Measurements from ENCODE around the gene RGS3.

The RGS3 gene

GRCh38 chr9:113611461-113612215 lies 148.1 kb downstream of the RGS3 start:
- H3K27me3 ChIP-seq (replicated peaks; ENCODE audit: insufficient read depth, low read length): no peaks in the 10 kb centered on the region
- H3K4me1 ChIP-seq (ENCODE audit: low read length): no peaks in the 10 kb centered on the region
- H3K4me3 ChIP-seq (ENCODE audit: low read length): no peak overlapping the region

GRCh38 chr9:113612216-113612747 lies 148.8 kb downstream of the RGS3 start:
- H3K4me3 ChIP-seq (ENCODE audit: low read length): no peak overlapping the region
- H3K9me2 ChIP-seq (replicated peaks; ENCODE audit: insufficient read depth, low read length): no peaks in the 10 kb centered on the region
- H3K4me1 ChIP-seq (ENCODE audit: low read length): no peaks in the 10 kb centered on the region
- no peaks in the 10 kb centered on the region for H4K20me1 ChIP-seq (ENCODE audit: insufficient read depth, low read length)
- no peak overlapping the region for H3K9ac ChIP-seq (ENCODE audit: low read length)
- no peak overlapping the region for H2AFZ ChIP-seq (ENCODE audit: low read length)
- H3K36me3 ChIP-seq (replicated peaks; ENCODE audit: insufficient read depth, low read length): no peaks in the 10 kb centered on the region
- no peaks in the 10 kb centered on the region for H3K79me2 ChIP-seq (ENCODE audit: low read length)
- no peak for DNase-seq
- H3K4me2 ChIP-seq (ENCODE audit: low read depth, low read length): no peak overlapping the region
- H3F3A ChIP-seq (ENCODE audit: insufficient read depth, low read length): no peaks in the 10 kb centered on the region
- TF ChIP-seq EZH2 (optimal IDR thresholded peaks at IDR 0.05; ENCODE audit: low read depth, low read length) (no peak), EZH2phosphoT487 (IDR thresholded peaks at IDR 0.05; ENCODE audit: low read length) (no peak), CTCF (IDR thresholded peaks at IDR 0.05; ENCODE audit: low read length) (no peak)
- H3K27ac ChIP-seq (ENCODE audit: low read length): no peak overlapping the region
- H3K9me3 ChIP-seq (replicated peaks; ENCODE audit: insufficient read depth, low read length): no peaks in the 10 kb centered on the region
- no peaks in the 10 kb centered on the region for H3K27me3 ChIP-seq (replicated peaks; ENCODE audit: insufficient read depth, low read length)

More at GRCh38 chr9:113611461-113612215, 148.1 kb downstream of the RGS3 start:
- Histone ChIP-seq H3K27ac (ENCODE audit: low read length) (no peak overlapping the region), H3K9me2 (replicated peaks; ENCODE audit: insufficient read depth, low read length) (no peaks in the 10 kb centered on the region), H3K36me3 (replicated peaks; ENCODE audit: insufficient read depth, low read length) (no peaks in the 10 kb centered on the region), H4K20me1 (ENCODE audit: insufficient read depth, low read length) (no peaks in the 10 kb centered on the region), H3F3A (ENCODE audit: insufficient read depth, low read length) (no peaks in the 10 kb centered on the region), H2AFZ (ENCODE audit: low read length) (no peak overlapping the region), H3K9me3 (replicated peaks; ENCODE audit: insufficient read depth, low read length) (no peaks in the 10 kb centered on the region), H3K9ac (ENCODE audit: low read length) (no peak overlapping the region), H3K4me2 (ENCODE audit: low read depth, low read length) (no peak overlapping the region), H3K79me2 (ENCODE audit: low read length) (no peaks in the 10 kb centered on the region)
- TF ChIP-seq CTCF (IDR thresholded peaks at IDR 0.05; ENCODE audit: low read length) (no peak), EZH2 (optimal IDR thresholded peaks at IDR 0.05; ENCODE audit: low read depth, low read length) (no peak), EZH2phosphoT487 (IDR thresholded peaks at IDR 0.05; ENCODE audit: low read length) (no peak)
- no peak for DNase-seq

- no peak for DNase-seq
- H3K9me2 ChIP-seq (replicated peaks; ENCODE audit: insufficient read depth, low read length): no peaks in the 10 kb centered on the region
- no peak overlapping the region for H3K9ac ChIP-seq (ENCODE audit: low read length)
- no peaks in the 10 kb centered on the region for H3K27me3 ChIP-seq (replicated peaks; ENCODE audit: insufficient read depth, low read length)
- no peaks in the 10 kb centered on the region for H3K9me3 ChIP-seq (replicated peaks; ENCODE audit: insufficient read depth, low read length)
- H4K20me1 ChIP-seq (ENCODE audit: insufficient read depth, low read length): no peaks in the 10 kb centered on the region
- no peak overlapping the region for H3K4me3 ChIP-seq (ENCODE audit: low read length)
- no peak overlapping the region for H3K4me2 ChIP-seq (ENCODE audit: low read depth, low read length)
- no peaks in the 10 kb centered on the region for H3K4me1 ChIP-seq (ENCODE audit: low read length)
- TF ChIP-seq CTCF (IDR thresholded peaks at IDR 0.05; ENCODE audit: low read length) (no peak), EZH2 (optimal IDR thresholded peaks at IDR 0.05; ENCODE audit: low read depth, low read length) (no peak), EZH2phosphoT487 (IDR thresholded peaks at IDR 0.05; ENCODE audit: low read length) (no peak)
- H3K27ac ChIP-seq (ENCODE audit: low read length): no peak overlapping the region
- no peaks in the 10 kb centered on the region for H3K79me2 ChIP-seq (ENCODE audit: low read length)
- no peaks in the 10 kb centered on the region for H3F3A ChIP-seq (ENCODE audit: insufficient read depth, low read length)
- H3K36me3 ChIP-seq (replicated peaks; ENCODE audit: insufficient read depth, low read length): no peaks in the 10 kb centered on the region
- H2AFZ ChIP-seq (ENCODE audit: low read length): no peak overlapping the region
Measured at GRCh38 chr9:113612828-113613227, 149.3 kb downstream of the RGS3 start.

All from MM.1S (cell line).